HCT116 (cell line): ENCODE measurements around the gene GMEB2.
"Not testable (repeated sequence)": the region's sequence is repeated elsewhere in the genome, so short reads cannot be mapped to it uniquely, and the experiment has no call there.

Experiments
- CTCF ChIP-seq, 3 experiments: fragments of 200-600 bp in 1 of 3; sonication (generic) in 1 of 3; IDR thresholded peaks in 2 of 3; conservative IDR thresholded peaks in 1 of 3; 2 replicates each; pipeline ENCODE4 v1.5.1; 2012 to 2017; ENCODE audit warnings: low read depth in 2 of 3, low read length in 2 of 3, antibody characterized with exemption in 1 of 3, borderline replicate concordance in 1 of 3, control low read depth in 1 of 3, mild to moderate bottlenecking in 1 of 3, mixed read lengths in 1 of 3, mixed run types in 1 of 3, moderate library complexity in 1 of 3; ENCODE audit not compliant: insufficient read depth in 1 of 3
- EZH2phosphoT487 ChIP-seq: fragments of 200-600 bp; IDR thresholded peaks from 2 replicates; pipeline ENCODE4 v1.6.1; 2018; ENCODE audit warnings: antibody characterized with exemption, borderline replicate concordance
- POLR2A ChIP-seq: IDR thresholded peaks from 2 replicates; pipeline ENCODE4 v1.7.0; 2011; ENCODE audit warnings: borderline replicate concordance; ENCODE audit not compliant: insufficient read depth, insufficient read length; ENCODE audit errors: extremely low read depth
- POLR2AphosphoS5 ChIP-seq: IDR thresholded peaks from 2 replicates; pipeline ENCODE4 v1.6.1; 2011; ENCODE audit warnings: mild to moderate bottlenecking, low read depth, low read length, moderate library complexity
- RAD21 ChIP-seq: IDR thresholded peaks from 2 replicates; pipeline ENCODE4 v1.6.1; 2012; ENCODE audit warnings: low read depth, mild to moderate bottlenecking
- SIN3A ChIP-seq: IDR thresholded peaks from 2 replicates; pipeline ENCODE4 v1.6.1; 2012; ENCODE audit warnings: low read depth
- SP1 ChIP-seq: IDR thresholded peaks from 2 replicates; pipeline ENCODE4 v1.6.1; 2012; ENCODE audit warnings: low read depth
- ZNF274 ChIP-seq: fragments of 200-500 bp; sonication (Bioruptor generic); IDR thresholded peaks from 2 replicates; pipeline ENCODE4 v1.6.1; 2014; ENCODE audit warnings: mild to moderate bottlenecking, low read depth, low read length, inconsistent platforms
- TF ChIP-seq, protein P1 (sequence below): IDR thresholded peaks from 2 replicates; pipeline ENCODE4 v1.6.1; 2012
- TF ChIP-seq, protein P2 (sequence below): IDR thresholded peaks from 2 replicates; pipeline ENCODE4 v1.6.1; 2012
- TF ChIP-seq, protein P3 (sequence below): IDR thresholded peaks from 2 replicates; pipeline ENCODE4 v1.6.1; 2011; ENCODE audit warnings: mild to moderate bottlenecking, low read length, moderate library complexity; ENCODE audit not compliant: insufficient replicate concordance; ENCODE audit errors: extremely low read depth

GRCh38 chr20:63571087-63571478, 55.8 kb downstream of the GMEB2 start:
- not testable (repeated sequence) for TF ChIP-seq CTCF (IDR thresholded peaks at IDR 0.05 in 2 of 3, conservative IDR thresholded peaks at IDR 0.05 in 1 of 3; ENCODE audit: borderline replicate concordance in 1 of 3, insufficient read depth in 1 of 3, low read depth in 2 of 3, low read length in 2 of 3); SP1; EZH2phosphoT487; RAD21; POLR2AphosphoS5; POLR2A; SIN3A; ZNF274
- TF ChIP-seq, protein P1, sequence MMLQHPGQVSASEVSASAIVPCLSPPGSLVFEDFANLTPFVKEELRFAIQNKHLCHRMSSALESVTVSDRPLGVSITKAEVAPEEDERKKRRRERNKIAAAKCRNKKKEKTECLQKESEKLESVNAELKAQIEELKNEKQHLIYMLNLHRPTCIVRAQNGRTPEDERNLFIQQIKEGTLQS, result not testable (repeated sequence)
- TF ChIP-seq, protein P2, sequence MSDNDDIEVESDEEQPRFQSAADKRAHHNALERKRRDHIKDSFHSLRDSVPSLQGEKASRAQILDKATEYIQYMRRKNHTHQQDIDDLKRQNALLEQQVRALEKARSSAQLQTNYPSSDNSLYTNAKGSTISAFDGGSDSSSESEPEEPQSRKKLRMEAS, result not testable (repeated sequence)
- TF ChIP-seq, protein P3, sequence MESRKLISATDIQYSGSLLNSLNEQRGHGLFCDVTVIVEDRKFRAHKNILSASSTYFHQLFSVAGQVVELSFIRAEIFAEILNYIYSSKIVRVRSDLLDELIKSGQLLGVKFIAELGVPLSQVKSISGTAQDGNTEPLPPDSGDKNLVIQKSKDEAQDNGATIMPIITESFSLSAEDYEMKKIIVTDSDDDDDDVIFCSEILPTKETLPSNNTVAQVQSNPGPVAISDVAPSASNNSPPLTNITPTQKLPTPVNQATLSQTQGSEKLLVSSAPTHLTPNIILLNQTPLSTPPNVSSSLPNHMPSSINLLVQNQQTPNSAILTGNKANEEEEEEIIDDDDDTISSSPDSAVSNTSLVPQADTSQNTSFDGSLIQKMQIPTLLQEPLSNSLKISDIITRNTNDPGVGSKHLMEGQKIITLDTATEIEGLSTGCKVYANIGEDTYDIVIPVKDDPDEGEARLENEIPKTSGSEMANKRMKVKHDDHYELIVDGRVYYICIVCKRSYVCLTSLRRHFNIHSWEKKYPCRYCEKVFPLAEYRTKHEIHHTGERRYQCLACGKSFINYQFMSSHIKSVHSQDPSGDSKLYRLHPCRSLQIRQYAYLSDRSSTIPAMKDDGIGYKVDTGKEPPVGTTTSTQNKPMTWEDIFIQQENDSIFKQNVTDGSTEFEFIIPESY, result not testable (repeated sequence)
